SK-N-SH treated with all-trans-retinoic acid at 6 μM for 48 hours (cell line): ENCODE measurements around the gene SMIM10L2A.

Source experiments
- ATAC-seq: fragments of 200-7000 bp; cut with Tn5 transposase; 3 replicates; pipeline ENCODE4 v1.9.1; 2020; ENCODE audit warnings: mild to moderate bottlenecking, moderate library complexity
- ARNTL ChIP-seq: fragments of 450-650 bp; formaldehyde crosslinking; IDR thresholded peaks from 2 replicates; pipeline ENCODE4 v1.5.0; 2020; ENCODE audit warnings: low read depth, mild to moderate bottlenecking, moderate library complexity, borderline replicate concordance
- BACH2 ChIP-seq: fragments of 250-450 bp; sonication (Bioruptor Pico); IDR thresholded peaks from 2 replicates; pipeline ENCODE4 v1.9.0; 2021; ENCODE audit warnings: mild to moderate bottlenecking, borderline replicate concordance
- CREB5 ChIP-seq: fragments of 250-450 bp; sonication (Bioruptor Pico); IDR thresholded peaks from 2 replicates; pipeline ENCODE4 v1.5.1; 2020; ENCODE audit warnings: low read depth, mild to moderate bottlenecking, moderate library complexity
- CSDC2 ChIP-seq: fragments of 250-450 bp; sonication (Bioruptor Pico); IDR thresholded peaks from 2 replicates; pipeline ENCODE4 v1.5.0; 2020; ENCODE audit warnings: mild to moderate bottlenecking, moderate library complexity
- CSRNP3 ChIP-seq: fragments of 250-450 bp; sonication (Bioruptor Pico); IDR thresholded peaks from 2 replicates; pipeline ENCODE4 v1.5.1; 2021; ENCODE audit warnings: mild to moderate bottlenecking, moderate library complexity
- ESRRG ChIP-seq: fragments of 250-450 bp; sonication (Bioruptor Pico); IDR thresholded peaks from 2 replicates; pipeline ENCODE4 v1.6.1; 2021; ENCODE audit warnings: mild to moderate bottlenecking
- GLIS3 ChIP-seq: fragments of 250-450 bp; sonication (Bioruptor Pico); IDR thresholded peaks from 2 replicates; pipeline ENCODE4 v1.5.0; 2020; ENCODE audit warnings: mild to moderate bottlenecking, moderate library complexity
- ISL1 ChIP-seq: fragments of 250-450 bp; sonication (Bioruptor Pico); IDR thresholded peaks from 2 replicates; pipeline ENCODE4 v2.1.2; 2022; ENCODE audit warnings: mild to moderate bottlenecking, moderate library complexity
- OSR1 ChIP-seq: fragments of 250-450 bp; sonication (Bioruptor Pico); IDR thresholded peaks from 2 replicates; pipeline ENCODE4 v1.8.0; 2022; ENCODE audit warnings: moderate library complexity, mild to moderate bottlenecking, inconsistent platforms
- POU6F1 ChIP-seq: fragments of 250-450 bp; sonication (Bioruptor Pico); IDR thresholded peaks from 2 replicates; pipeline ENCODE4 v1.8.0; 2021; ENCODE audit warnings: low read depth, mild to moderate bottlenecking, moderate library complexity, borderline replicate concordance
- PPARA ChIP-seq: fragments of 250-450 bp; sonication (Bioruptor Pico); IDR thresholded peaks from 2 replicates; pipeline ENCODE4 v1.5.0; 2020; ENCODE audit warnings: mild to moderate bottlenecking, borderline replicate concordance
- RARB ChIP-seq: fragments of 250-450 bp; sonication (Bioruptor Pico); IDR thresholded peaks from 2 replicates; pipeline ENCODE4 v1.8.0; 2021; ENCODE audit warnings: mild to moderate bottlenecking, moderate library complexity
- SNAI2 ChIP-seq: fragments of 250-450 bp; sonication (Bioruptor Pico); IDR thresholded peaks from 2 replicates; pipeline ENCODE4 v1.5.0; 2020; ENCODE audit warnings: mild to moderate bottlenecking, moderate library complexity
- TCF4 ChIP-seq: fragments of 250-450 bp; sonication (Bioruptor Pico); IDR thresholded peaks from 2 replicates; pipeline ENCODE4 v1.8.0; 2021; ENCODE audit warnings: mild to moderate bottlenecking, moderate library complexity, borderline replicate concordance
- TOX ChIP-seq: fragments of 250-450 bp; sonication (Bioruptor Pico); IDR thresholded peaks from 2 replicates; pipeline ENCODE4 v1.8.0; 2021; ENCODE audit warnings: mild to moderate bottlenecking, moderate library complexity, borderline replicate concordance
- TSHZ2 ChIP-seq: fragments of 250-450 bp; sonication (Bioruptor Pico); IDR thresholded peaks from 2 replicates; pipeline ENCODE4 v1.5.0; 2020; ENCODE audit warnings: mild to moderate bottlenecking, moderate library complexity
- ZC3H10 ChIP-seq: fragments of 250-450 bp; sonication (Bioruptor Pico); IDR thresholded peaks from 2 replicates; pipeline ENCODE4 v1.5.1; 2021; ENCODE audit warnings: mild to moderate bottlenecking, moderate library complexity
- ZFP3 ChIP-seq: fragments of 250-450 bp; sonication (Bioruptor Pico); IDR thresholded peaks from 2 replicates; pipeline ENCODE4 v1.5.0; 2020; ENCODE audit warnings: mild to moderate bottlenecking, moderate library complexity
- ZFP30 ChIP-seq: fragments of 450-650 bp; formaldehyde crosslinking; IDR thresholded peaks from 2 replicates; pipeline ENCODE4 v1.5.0; 2022; ENCODE audit warnings: mild to moderate bottlenecking, moderate library complexity
- ZNF565 ChIP-seq: fragments of 450-650 bp; formaldehyde crosslinking; conservative IDR thresholded peaks from 2 replicates; pipeline ENCODE4 v1.5.0; 2020; ENCODE audit warnings: low read depth, mild to moderate bottlenecking, moderate library complexity
- ZNF70 ChIP-seq: fragments of 450-650 bp; formaldehyde crosslinking; IDR thresholded peaks from 2 replicates; pipeline ENCODE4 v1.5.0; 2020; ENCODE audit warnings: mild to moderate bottlenecking, moderate library complexity
- ZNF8 ChIP-seq: fragments of 450-650 bp; formaldehyde crosslinking; IDR thresholded peaks from 2 replicates; pipeline ENCODE4 v1.5.0; 2020; ENCODE audit warnings: mild to moderate bottlenecking, moderate library complexity

The SMIM10L2A gene

GRCh38 chrX:135436966-135437866, 15.5 kb downstream of the SMIM10L2A start:
- TF ChIP-seq TCF4 (CRISPR knock-in tag) (no peak), ZNF8 (CRISPR knock-in tag) (no peak), CSRNP3 (no peak), BACH2 (CRISPR knock-in tag) (no peak)
- TF ChIP-seq, all 23 proteins: peak for 0
- no peak for ATAC-seq

GRCh38 chrX:135437867-135438733, 16.4 kb downstream of the SMIM10L2A start:
- no peak for TF ChIP-seq TCF4 (CRISPR knock-in tag)
- no peak for TF ChIP-seq ZNF565 (CRISPR knock-in tag)
- no peak for TF ChIP-seq TOX (CRISPR knock-in tag)
- no peak for TF ChIP-seq ZNF8 (CRISPR knock-in tag)
- TF ChIP-seq GLIS3 (CRISPR knock-in tag), result no peak
- TF ChIP-seq POU6F1 (CRISPR knock-in tag), result no peak
- no peak for TF ChIP-seq ISL1 (CRISPR knock-in tag)
- ATAC-seq, result peak; percentile 77

- TF ChIP-seq BACH2 (CRISPR knock-in tag), result no peak
- no peak for TF ChIP-seq TSHZ2 (CRISPR knock-in tag)
- no peak for TF ChIP-seq ISL1 (CRISPR knock-in tag)
- TF ChIP-seq RARB (CRISPR knock-in tag), result no peak
- TF ChIP-seq PPARA (CRISPR knock-in tag), result no peak
- no peak for TF ChIP-seq GLIS3 (CRISPR knock-in tag)
- TF ChIP-seq ZNF565 (CRISPR knock-in tag), result no peak
- no peak for TF ChIP-seq CREB5
- TF ChIP-seq ZFP3 (CRISPR knock-in tag), result no peak
- TF ChIP-seq ZNF70 (CRISPR knock-in tag), result no peak
- TF ChIP-seq SNAI2 (CRISPR knock-in tag), result no peak
- no peak for TF ChIP-seq CSRNP3
- TF ChIP-seq ARNTL (CRISPR knock-in tag), result no peak
- TF ChIP-seq CSDC2 (CRISPR knock-in tag), result no peak
- TF ChIP-seq ZC3H10 (CRISPR knock-in tag), result no peak
- TF ChIP-seq TOX (CRISPR knock-in tag), result no peak
- TF ChIP-seq OSR1, result no peak
- no peak for TF ChIP-seq POU6F1 (CRISPR knock-in tag)
- TF ChIP-seq ESRRG (CRISPR knock-in tag), result no peak
- TF ChIP-seq ZFP30, result no peak
- no peak for ATAC-seq
Measured at GRCh38 chrX:135438734-135439043, 16.9 kb downstream of the SMIM10L2A start.
